Loucy (cell line): Measurements from ENCODE around the gene RBM10.

Experiments
- EZH2phosphoT487 ChIP-seq: fragments of 200-600 bp; IDR thresholded peaks from 2 replicates; pipeline ENCODE4 v1.6.1; 2018; ENCODE audit warnings: antibody characterized with exemption, mild to moderate bottlenecking, moderate library complexity, borderline replicate concordance
- TF ChIP-seq, protein P1 (sequence below): fragments of 200-600 bp; sonication (generic); conservative IDR thresholded peaks from 2 replicates; pipeline ENCODE4 v1.5.1; 2014; ENCODE audit warnings: mild to moderate bottlenecking, antibody characterized with exemption, low read length

DNA sequence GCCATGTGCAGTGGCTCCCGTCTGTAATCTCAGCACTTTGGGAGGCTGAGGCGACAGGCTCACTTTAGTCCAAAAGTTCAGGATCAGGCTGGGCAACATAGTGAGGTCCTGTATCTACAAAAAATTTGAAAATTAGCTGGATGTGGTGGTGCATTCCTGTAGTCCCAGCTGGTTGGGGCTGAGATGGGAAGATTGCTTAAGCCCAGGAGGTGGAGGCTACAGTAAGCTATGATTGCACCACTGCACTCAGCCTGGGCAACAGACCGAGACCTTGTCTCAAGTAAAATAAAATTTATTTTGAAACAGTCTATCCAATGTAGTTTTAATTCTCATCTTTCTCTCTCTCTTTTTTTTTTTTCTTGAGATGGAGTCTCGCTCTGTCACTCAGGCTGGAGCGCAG lies 21.1 kb downstream of the RBM10 start:
- TF ChIP-seq, protein P1, sequence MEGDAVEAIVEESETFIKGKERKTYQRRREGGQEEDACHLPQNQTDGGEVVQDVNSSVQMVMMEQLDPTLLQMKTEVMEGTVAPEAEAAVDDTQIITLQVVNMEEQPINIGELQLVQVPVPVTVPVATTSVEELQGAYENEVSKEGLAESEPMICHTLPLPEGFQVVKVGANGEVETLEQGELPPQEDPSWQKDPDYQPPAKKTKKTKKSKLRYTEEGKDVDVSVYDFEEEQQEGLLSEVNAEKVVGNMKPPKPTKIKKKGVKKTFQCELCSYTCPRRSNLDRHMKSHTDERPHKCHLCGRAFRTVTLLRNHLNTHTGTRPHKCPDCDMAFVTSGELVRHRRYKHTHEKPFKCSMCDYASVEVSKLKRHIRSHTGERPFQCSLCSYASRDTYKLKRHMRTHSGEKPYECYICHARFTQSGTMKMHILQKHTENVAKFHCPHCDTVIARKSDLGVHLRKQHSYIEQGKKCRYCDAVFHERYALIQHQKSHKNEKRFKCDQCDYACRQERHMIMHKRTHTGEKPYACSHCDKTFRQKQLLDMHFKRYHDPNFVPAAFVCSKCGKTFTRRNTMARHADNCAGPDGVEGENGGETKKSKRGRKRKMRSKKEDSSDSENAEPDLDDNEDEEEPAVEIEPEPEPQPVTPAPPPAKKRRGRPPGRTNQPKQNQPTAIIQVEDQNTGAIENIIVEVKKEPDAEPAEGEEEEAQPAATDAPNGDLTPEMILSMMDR = no peak
- TF ChIP-seq EZH2phosphoT487 = no peak
